Measurements from ENCODE around the gene EFNA1. TPM values are rescaled to one million over a fixed set of nuclear protein-coding genes. Genes with fewer than 3 reads are reported as not detected.
"Not testable (repeated sequence)": the region's sequence is repeated elsewhere in the genome, so short reads cannot be mapped to it uniquely, and the experiment has no call there.

EFNA1 gene
- total and polyA plus RNA-seq, 2 of the 4 experiments (the other 2 are of a cell fraction): 0.90 to 1.6 TPM

DNA sequence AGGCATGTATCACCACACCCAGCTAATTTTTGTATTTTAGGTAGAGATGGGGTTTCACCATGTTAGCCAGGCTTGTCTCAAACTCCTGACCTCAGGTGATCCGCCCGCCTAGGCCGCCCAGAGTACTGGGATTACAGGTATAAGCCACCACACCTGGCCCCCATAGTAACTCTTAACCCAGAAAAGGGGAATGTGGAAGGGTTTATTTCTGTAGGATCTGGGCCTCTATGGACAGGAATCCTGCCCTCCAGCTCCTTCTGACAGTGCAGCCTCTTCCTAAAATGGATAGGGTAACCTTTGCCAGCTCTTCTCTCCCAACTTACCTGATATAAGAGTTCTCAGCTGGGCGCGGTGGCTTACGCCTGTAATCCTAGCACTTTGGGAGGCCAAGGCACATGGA, 35.0 kb downstream of the EFNA1 start:
- H2AK5ac ChIP-seq (ENCODE audit: low read depth, low read length); H3K4ac ChIP-seq (ENCODE audit: low read depth, low read length); dilution Hi-C loops (cut with HindIII; ENCODE audit: low sequenced_read_pairs, unreplicated experiment); BruUV-seq (replicated peaks); H2BK120ac ChIP-seq (ENCODE audit: low read depth, low read length); H2BK5ac ChIP-seq (ENCODE audit: low read depth, low read length, poor library complexity, severe bottlenecking); H3K27ac ChIP-seq (ENCODE audit: insufficient read depth, low read length); H3K4me2 ChIP-seq (ENCODE audit: low read depth, low read length); H3K23ac ChIP-seq (ENCODE audit: low read depth, low read length); H3K9me1 ChIP-seq (ENCODE audit: insufficient read depth, low read length); ATAC-seq (ENCODE audit: low read depth); intact Hi-C loops (cut with micrococcal nuclease); H2AFZ ChIP-seq (replicated peaks; ENCODE audit: low read length, poor library complexity); H4K91ac ChIP-seq (ENCODE audit: insufficient read depth, low read depth, low read length); H3K9ac ChIP-seq (ENCODE audit: low read depth, low read length); H3K56ac ChIP-seq (ENCODE audit: extremely low read depth, insufficient read depth, low read length); H2BK20ac ChIP-seq (ENCODE audit: low read depth, low read length); H3K36me3 ChIP-seq (ENCODE audit: control insufficient read depth, insufficient read depth, low read length); DNase-seq; H4K5ac ChIP-seq (ENCODE audit: low read depth, low read length); H3K79me1 ChIP-seq (ENCODE audit: low read depth in 1 of 2, low read length in 2 of 2); H3K4me1 ChIP-seq (ENCODE audit: control insufficient read depth, insufficient read depth, low read length); H2AK9ac ChIP-seq (replicated peaks; ENCODE audit: low read depth, low read length, poor library complexity); in situ Hi-C loops (cut with MboI; ENCODE audit: low sequenced_read_pairs); H2BK15ac ChIP-seq (ENCODE audit: low read depth, low read length); H3K18ac ChIP-seq (ENCODE audit: low read depth, low read length); H4K8ac ChIP-seq (ENCODE audit: low read depth in 2 of 2, low read length in 2 of 2); H4K20me1 ChIP-seq (ENCODE audit: insufficient read depth, low read length); H3K14ac ChIP-seq (replicated peaks; ENCODE audit: low read depth, low read length); H3K4me3 ChIP-seq (ENCODE audit: insufficient read depth, low read depth, low read length); H3K9me3 ChIP-seq (ENCODE audit: control insufficient read depth, insufficient read depth, low read length): not testable (repeated sequence)
- CTCF ChIA-PET: interaction anchor here (0.7 kb wide), 1 partner anchor 71 kb away, joined by 3 read pairs; no protein-coding TSS in a partner anchor
- H3K27me3 ChIP-seq (ENCODE audit: control insufficient read depth, insufficient read depth, low read length): peaks cover 13% of the 10 kb centered on the region
- 100% methylated on average over 1 of the region's 6 CpGs; no CpG with 5 or more reads in 1 of the 2 experiments for WGBS, 2 experiments (ENCODE audit: extremely low coverage in 2 of 2, insufficient read length in 1 of 2)
- POLR2A ChIA-PET (ENCODE audit: unreplicated experiment): interaction anchor here (0.7 kb wide), 1 partner anchor 60 kb away, joined by 8 read pairs; no protein-coding TSS in a partner anchor

GRCh38 chr1:155163785-155164184, 36.1 kb downstream of the EFNA1 start:
- intact Hi-C loops (cut with micrococcal nuclease); H4K20me1 ChIP-seq (ENCODE audit: insufficient read depth, low read length); H4K8ac ChIP-seq (ENCODE audit: low read depth in 2 of 2, low read length in 2 of 2); ATAC-seq (ENCODE audit: low read depth); H3K4me1 ChIP-seq (ENCODE audit: control insufficient read depth, insufficient read depth, low read length); H2BK20ac ChIP-seq (ENCODE audit: low read depth, low read length); H2AK5ac ChIP-seq (ENCODE audit: low read depth, low read length); H3K4me2 ChIP-seq (ENCODE audit: low read depth, low read length); H3K27ac ChIP-seq (ENCODE audit: insufficient read depth, low read length); H3K14ac ChIP-seq (replicated peaks; ENCODE audit: low read depth, low read length); DNase-seq; in situ Hi-C loops (cut with MboI; ENCODE audit: low sequenced_read_pairs); H3K9me1 ChIP-seq (ENCODE audit: insufficient read depth, low read length); H2AFZ ChIP-seq (replicated peaks; ENCODE audit: low read length, poor library complexity); H3K23ac ChIP-seq (ENCODE audit: low read depth, low read length); H3K9me3 ChIP-seq (ENCODE audit: control insufficient read depth, insufficient read depth, low read length); H3K36me3 ChIP-seq (ENCODE audit: control insufficient read depth, insufficient read depth, low read length); H2BK15ac ChIP-seq (ENCODE audit: low read depth, low read length); H3K9ac ChIP-seq (ENCODE audit: low read depth, low read length); H4K91ac ChIP-seq (ENCODE audit: insufficient read depth, low read depth, low read length); H3K4ac ChIP-seq (ENCODE audit: low read depth, low read length); H3K79me1 ChIP-seq (ENCODE audit: low read depth in 1 of 2, low read length in 2 of 2); H3K4me3 ChIP-seq (ENCODE audit: insufficient read depth, low read depth, low read length); dilution Hi-C loops (cut with HindIII; ENCODE audit: low sequenced_read_pairs, unreplicated experiment); H4K5ac ChIP-seq (ENCODE audit: low read depth, low read length); H3K56ac ChIP-seq (ENCODE audit: extremely low read depth, insufficient read depth, low read length); BruUV-seq (replicated peaks); H2BK120ac ChIP-seq (ENCODE audit: low read depth, low read length); POLR2A ChIA-PET (ENCODE audit: unreplicated experiment); H2AK9ac ChIP-seq (replicated peaks; ENCODE audit: low read depth, low read length, poor library complexity); H2BK5ac ChIP-seq (ENCODE audit: low read depth, low read length, poor library complexity, severe bottlenecking); H3K18ac ChIP-seq (ENCODE audit: low read depth, low read length): not testable (repeated sequence)
- peaks cover 13% of the 10 kb centered on the region for H3K27me3 ChIP-seq (ENCODE audit: control insufficient read depth, insufficient read depth, low read length)
- CTCF ChIA-PET: interaction anchor here (0.6 kb wide), 1 partner anchor 74 kb away, joined by 4 read pairs; no protein-coding TSS in a partner anchor
- WGBS, 2 experiments (ENCODE audit: extremely low coverage in 2 of 2, insufficient read length in 1 of 2): no CpG with 5 or more reads among the region's 4 CpGs
